Measurements from ENCODE around the gene MACROD1.

The MACROD1 gene

DNA sequence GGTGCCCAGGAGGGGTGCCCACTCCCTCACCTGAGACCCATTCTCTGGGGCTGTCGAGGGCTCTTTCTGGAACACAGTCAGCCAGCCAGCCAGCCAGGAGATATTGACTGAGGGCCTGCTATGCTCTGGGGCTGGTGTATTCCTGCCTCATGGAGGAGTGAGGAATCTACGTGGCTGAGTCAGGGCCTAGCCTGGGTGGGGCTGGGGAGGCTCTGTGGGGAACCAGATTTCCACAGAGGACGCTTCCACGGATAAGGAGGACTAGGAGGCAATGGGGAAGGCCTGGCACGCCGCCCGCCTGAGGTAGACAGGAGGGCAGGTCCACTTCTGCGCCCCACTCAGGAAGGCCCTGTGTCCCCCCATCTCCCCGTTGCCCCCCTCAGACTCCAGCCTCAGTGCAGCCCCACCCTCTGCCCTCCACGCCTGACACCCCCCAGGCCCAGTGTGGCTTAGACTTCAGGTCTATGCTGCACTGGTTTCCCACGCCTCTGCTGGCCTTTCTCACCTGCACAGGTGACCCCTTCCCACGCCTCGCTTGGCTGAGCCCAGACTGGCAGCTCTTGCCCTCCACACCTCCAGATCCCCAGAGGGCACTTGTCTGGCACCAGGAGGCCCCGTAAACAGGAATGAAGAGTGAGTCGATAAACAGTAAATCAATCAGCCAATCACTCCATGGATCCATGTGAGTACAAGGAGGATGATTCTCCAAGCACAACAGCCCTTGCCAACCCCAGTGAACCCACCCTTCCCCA lies 37.5 kb downstream of the MACROD1 start:
- no peak for DNase-seq

DNA sequence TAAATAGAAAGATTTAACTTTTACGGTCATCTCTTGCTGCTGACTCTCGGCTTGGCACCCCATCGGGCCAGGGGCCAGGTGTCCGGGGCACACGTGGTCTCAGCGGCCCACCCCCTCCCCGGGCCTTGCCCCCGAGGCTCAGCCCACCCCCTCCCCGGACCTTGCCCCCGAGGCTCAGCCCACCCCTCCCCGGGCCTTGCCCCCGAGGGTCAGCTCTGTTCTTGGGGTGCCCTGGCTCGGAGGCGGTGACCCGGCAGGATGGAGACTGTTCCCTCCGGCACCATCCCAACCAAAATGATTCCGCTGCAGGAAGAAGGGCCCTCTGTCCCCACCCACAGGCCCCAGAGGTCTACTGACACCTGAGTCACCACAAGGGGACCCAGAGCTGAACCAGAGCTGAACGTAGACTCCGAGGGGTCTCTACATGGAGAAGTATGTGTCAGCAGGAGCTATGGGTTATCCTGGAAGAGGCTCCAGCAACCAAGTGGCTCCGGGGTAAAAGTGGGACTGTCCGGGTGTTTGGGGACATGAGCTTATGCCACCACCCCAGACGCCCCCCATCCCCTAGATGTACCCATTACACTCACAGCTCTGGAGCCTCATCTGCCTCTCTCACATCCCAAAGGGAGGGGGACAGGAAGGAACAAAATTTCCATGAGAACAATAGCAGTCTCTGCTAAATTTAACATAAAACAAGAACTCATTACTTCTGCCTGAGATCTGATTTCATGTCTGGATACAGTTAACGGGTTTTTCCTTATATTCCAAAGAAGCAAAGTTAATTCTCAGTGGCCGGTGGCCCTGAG lies 38.4 kb downstream of the MACROD1 start:
- DNase-seq = no peak

DNA sequence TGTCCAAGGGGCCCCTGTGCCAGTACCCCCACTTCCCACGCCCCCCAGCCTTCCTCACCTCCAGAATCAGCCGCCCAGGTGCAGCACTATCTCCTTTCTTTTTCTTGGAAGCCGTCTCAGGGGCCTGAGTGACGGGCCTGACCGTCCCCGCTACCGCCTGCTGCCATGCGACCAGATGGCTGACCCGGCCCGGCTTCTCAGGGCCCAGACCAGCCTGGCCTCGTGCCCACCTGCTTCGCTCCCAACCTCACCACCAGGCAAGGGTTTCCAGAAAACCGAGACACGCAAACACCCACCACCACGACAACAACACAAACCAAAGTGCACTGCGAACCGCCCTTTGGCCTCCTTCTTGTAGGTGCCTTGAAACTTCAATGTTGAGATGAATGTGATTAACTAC lies 39.1 kb downstream of the MACROD1 start:
- no peak for DNase-seq

DNA sequence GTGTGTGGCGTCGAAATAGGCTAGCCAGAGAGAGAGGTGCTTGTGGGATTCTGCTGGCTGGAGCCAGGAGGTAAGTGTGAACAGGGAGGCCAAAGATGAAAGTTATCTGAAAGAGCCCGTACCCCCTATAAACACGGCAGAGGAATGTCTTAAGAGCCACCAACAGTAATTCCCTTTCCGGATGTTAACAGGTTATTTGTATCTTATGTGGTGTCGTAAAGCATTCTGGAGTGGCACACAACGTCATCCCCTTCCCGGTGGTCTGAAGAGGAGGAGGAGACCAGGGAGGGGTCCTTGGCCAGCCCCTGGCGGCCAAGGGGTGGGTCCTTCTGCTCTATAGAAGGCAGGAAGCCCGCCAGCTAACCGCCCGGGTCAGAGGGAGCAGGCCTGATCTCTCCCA lies 39.5 kb downstream of the MACROD1 start:
- no peak for DNase-seq

DNA sequence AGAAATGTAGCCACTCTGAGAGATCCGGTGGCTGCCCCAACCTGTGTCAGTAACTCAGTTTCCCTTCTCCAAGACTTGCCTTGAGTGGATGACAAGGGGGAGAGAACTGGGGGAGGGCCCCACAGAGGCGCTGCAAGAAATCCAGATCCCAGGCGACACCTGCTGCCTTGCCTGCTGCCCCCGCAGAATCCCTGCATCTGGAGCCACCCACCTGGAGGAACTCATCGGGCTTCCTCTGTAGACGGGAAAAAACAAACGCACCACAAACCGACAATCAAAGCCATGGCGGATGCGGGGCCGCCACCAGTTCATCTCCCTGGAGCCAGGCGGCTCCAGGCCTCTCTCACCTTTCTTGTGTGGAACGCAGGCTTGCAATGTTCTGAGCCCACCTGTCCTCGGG lies 40.2 kb downstream of the MACROD1 start:
- no peak for DNase-seq

DNA sequence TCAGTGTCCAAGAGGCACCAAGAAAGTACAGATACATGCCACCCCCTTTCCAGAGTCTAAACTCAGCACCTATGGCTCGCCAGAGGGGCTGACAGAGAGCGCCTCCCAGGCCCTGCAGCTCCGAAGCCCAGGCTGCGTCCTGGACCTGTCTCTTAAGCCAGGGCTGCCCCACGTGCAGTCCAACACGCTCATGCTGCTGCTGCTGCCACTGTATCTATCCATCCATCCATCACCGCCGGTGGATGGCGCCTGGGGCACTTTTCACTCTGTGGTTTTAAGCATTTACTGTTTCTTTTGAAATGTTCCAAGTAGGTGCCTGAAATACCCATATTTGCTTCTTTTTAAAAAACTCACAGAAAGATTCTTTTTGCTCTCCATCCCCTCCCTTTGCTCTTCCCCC lies 41.8 kb downstream of the MACROD1 start:
- no peak for DNase-seq

DNA sequence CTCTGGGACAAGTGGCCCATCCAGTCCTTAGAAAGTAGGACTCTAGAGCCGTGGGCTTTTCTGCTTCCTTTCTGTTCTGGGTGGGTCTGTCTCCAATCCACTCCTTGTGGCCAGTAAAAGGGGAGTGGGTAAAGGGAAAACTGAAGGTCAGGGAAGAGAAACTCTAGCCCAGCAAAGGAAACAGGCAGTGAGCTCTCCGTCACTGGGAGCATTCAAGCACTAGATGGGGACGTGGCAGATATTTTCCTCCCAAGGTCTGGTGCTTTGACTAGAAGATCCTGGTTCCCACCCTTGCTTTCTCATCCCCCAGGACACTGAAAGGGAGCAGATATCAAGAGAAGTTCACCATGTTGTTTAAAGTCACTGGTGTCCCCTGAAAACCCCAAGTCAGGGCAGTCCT lies 42.2 kb downstream of the MACROD1 start:
- no peak for DNase-seq

DNA sequence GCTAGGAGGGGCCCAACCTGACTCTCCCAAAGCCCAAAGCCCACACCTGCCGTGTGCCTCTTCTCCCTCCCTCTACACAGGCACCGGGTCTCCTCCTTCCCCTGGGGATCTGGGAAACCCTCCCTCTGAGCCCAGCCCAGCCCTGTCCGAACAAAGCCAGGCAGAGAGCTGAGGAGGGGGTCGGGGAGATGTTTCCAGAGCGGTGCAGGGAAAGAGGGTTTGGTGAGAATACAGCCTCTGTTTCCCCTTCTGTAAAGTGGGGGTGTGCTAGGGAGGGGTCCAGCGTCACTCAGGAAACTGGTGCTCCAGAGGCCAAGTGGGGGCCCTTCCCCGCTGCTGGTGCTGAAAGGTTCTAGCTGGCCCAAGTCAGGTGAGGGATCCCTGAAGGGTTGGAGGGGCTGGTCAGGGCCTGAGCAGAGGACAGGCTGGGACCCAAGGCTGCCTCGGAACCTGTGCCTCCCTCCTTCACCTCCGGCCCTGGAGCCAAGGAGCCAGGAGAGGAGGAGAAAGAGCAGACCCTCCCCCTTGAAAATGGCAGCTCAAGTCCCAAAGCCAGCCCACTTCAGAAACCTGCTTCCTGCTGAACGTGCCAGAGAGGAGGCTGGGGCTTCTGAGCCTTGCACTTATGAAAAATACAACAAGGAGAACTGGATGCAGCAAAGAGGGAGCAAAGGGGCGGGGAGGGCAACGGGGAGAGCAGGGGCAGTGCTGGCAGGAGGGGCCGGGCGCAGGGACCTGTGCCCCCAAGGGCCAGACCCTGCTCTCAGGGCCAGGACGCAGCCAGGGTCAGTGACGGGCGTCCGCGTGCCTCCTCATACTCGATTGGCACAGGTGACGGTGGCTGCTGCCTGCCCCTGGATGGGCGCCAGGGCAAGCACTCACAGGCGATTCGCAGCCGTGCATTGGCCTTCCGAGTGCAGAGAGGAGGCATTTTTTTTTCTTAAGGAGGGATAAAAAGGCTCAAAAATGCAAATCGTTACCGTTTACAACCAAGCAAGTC lies 43.2 kb downstream of the MACROD1 start:
- DNase-seq = no peak

DNA sequence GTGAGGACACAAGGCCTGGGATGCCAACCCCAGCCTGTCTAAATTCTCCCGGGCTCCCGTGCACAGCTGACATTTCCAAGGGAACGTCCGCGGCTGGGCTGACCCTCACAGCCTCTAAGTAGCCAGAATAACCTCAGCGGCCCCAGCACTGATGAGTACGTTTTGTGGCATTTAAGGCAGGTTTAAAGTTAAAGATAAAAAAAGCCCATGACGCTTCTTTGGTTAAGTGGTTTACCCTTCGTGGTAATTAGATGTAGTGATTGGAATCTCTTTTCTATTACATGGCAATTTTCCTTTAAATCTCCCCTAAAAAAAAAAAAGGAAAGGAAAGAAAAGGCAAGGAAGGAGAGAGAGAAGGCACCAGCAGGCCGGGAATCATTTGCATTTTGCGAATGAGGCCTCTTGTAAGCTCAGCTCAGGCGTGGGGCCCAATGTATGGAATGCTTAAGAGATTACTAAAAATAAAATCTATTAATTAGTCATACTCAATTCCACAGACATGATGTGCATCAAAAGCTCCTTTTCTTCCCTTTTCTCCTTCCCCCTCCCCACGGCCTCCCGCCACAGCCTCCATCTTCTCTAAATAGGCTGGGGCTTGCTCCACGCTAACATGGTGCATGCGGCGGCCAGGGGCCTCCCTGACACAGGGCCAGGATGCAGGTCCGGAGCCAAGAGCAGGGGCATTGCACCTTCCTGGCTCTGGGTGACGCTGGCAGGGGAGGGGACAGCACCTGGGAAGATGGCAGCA lies 44.1 kb downstream of the MACROD1 start:
- no peak for DNase-seq

DNA sequence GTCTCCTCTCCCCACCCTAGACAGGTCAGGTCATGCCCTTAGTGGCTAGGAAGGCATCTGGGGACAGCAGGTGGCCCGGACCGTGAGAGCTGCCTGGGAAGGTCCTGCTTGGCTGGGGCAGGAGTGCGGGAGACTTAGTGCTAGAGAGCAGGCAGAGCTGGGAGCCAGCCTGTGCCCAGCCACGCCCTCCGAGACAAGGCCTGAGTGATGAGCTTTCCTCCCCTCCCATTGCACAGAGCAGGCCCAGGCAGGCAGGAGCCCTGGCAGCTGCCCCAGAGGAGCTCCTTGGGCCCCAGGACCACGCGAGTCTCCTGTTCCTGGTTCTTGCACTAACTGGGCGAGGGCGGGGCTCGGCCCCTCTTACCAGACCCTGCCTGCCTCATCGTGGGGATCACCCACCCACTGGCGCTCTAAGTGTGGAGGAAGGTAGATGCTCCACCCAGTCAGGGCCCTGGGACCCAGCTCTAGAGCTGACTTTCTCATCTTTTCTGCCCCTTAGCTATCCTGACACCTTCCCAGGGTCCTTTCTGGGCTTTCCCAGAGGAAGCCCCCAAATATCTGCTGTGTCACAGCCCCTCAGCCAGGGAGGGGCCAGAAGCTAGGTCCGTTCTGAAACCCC lies 44.9 kb downstream of the MACROD1 start:
- no peak for DNase-seq

DNA sequence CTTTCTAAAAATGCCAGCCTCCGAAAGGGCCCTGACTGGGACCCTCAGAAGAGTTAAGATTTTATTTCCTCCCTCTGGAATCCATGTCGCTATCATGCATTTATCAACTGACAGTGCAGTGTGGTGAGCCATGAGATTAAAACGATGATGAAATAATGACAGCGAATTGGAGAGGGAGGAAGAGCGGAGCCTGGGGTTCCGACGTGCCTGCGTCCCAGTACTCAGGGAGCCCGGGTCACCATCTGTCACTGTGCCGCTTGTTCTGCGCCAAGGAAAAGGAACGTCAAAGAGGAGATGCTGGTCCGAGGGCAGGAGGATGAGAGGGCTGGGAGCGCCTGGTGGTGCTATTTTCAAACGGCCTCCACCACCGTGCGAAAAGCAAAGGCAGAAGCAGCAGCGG lies 46.2 kb downstream of the MACROD1 start:
- DNase-seq = no peak

DNA sequence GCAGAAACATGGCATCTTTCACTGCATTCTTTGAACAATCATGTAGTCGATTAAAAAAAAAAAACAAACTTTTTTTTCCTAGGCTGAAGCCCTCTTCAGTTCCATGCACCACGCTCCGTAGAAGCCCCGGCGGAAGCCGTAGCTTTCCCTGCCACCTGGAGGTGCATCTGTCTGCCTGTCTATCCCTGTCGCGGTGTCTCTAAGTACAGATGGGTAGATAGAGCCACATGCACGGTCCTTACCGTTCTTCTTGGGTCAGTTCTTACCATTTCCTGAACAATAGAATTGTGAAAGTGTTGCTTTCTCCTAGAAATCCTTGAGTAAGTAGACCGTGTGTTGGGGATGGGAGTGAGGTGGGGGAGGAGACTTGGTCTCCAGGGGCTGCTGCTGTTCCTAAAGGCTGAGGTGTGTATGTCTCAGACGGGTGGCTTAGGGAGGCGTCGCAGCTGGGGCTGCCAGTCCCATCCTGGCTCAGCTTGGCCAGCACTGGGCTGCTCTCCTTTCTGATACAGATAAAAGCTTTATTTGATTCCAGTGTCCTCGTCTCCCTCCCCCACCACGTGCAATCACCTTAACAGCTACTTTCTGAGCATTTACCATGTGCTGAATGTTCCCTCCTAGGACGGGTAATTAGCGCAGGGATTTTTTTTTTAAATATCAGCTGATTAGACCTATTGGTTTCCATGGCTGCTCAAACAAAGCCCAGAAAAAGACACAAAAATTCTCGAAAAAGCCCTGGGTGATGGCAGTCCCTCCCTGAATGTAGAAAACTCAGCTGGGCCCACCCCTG lies 46.8 kb downstream of the MACROD1 start:
- no peak for DNase-seq

DNA sequence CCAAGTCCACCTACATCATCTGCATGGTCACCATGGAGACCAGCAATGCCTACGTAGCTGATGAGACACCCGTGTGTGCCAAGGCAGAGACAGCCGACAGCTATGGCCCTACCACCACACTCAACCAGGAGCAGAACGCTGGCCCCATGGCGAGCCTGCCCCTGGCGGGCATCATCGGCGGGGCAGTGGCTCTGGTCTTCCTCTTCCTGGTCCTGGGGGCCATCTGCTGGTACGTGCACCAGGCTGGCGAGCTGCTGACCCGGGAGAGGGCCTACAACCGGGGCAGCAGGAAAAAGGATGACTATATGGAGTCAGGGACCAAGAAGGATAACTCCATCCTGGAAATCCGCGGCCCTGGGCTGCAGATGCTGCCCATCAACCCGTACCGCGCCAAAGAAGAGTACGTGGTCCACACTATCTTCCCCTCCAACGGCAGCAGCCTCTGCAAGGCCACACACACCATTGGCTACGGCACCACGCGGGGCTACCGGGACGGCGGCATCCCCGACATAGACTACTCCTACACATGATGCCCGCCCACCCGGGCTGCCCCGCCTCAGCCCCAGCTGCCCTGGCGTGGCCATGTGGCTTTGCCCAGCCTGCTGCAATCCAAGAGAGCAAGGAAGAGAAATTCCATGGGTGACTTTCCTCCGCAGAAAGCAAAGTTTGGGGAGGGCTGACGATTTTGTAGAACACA lies 48.0 kb downstream of the MACROD1 start:
- DNase-seq = no peak

DNA sequence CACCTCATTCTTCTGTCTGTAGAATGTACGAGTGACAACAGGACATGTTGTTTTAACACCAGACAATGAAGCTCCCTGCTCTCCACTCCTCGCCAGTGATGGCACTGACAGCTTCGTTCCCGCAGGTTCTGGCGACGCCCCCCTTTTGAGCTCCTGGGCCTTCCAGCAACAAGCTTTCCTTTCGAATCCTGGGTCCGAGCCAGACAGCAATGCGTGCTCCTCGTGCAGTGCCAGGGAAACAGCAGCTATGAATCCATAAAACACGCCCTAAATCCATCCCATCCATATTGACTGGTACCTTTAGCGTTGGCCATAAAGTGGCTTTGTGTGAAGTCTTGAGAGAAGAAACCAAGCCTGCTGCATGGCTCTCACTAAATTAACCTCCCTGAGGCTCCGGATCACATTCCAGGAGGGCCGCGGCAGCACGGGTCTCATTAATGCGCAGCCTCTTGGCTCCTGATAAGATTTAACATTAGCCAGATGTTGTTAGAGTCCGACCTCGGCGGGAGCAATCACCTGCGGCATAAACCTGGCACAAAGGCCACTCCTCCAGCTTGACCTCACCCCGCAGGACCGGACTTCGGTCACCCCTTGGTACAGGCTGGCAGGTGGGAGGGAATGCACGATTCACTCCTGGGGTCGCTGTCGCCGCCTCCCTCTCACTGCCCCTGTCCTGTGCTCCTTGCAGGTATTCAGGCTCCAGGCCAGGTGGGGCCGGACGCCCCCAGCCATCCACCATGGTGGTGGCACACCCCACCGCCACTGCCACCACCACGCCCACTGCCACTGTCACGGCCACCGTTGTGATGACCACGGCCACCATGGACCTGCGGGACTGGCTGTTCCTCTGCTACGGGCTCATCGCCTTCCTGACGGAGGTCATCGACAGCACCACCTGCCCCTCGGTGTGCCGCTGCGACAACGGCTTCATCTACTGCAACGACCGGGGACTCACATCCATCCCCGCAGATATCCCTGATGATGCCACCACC lies 50.1 kb downstream of the MACROD1 start:
- no peak for DNase-seq

DNA sequence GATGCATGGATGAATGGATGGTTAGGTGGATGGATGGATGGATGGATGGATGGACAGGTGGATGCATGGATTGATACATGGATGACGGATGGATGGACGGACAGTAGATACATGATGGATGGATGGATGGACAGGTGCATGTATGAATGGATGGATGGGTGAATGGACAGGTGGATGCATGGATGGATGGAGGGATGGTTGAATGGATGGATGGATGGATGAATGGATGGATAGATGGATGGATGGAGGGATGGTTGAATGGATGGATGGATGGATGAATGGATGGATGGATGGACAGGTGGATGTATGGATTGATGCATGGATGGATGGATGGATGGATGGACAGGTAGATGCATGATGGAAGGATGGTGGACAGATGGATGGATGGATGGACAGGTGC lies 51.7 kb downstream of the MACROD1 start:
- DNase-seq = no peak

DNA sequence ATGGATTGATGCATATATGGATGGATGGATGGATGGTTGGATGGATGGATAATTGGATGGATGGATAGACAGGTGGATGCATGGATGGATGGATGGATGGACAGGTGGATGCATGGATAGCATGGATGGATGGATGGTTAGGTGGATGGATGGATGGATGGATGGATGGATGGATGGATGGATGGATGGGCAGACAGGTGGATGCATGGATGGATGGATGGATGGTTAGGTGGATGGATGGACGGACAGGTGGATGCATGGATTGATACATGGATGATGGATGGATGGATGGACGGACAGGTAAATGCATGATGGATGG lies 52.5 kb downstream of the MACROD1 start:
- DNase-seq = no peak

DNA sequence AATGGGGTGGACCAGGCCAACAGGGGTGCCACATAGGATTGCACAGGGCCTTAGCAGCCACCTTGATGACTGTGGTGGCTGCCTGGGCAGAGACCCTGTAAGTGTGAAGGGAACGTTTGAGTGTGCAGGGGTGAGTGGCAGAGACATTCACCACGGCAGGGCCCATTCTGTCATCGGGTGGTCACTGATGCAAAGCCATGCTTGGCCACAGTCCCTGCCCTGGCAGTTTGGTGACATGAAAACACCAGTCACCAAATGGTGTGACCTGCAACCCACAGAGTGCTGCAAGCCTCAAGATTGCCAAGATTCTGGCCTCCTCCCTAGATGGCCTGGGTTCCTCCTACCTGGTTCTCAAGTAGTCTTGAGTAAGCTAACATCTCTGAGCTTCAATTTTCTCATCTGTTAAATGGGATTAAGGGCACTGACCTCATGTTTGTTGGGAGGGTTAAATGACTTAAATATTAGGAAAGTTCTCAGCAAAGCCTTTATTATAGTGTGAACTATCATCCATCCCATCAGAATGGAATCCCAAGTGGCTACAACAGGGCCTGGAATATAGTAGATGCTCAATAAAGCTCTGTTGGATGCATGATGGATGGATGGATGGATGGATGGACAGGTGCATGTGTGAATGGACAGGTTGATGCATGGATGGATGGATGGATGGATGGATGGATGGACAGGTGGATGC lies 53.0 kb downstream of the MACROD1 start:
- no peak for DNase-seq

DNA sequence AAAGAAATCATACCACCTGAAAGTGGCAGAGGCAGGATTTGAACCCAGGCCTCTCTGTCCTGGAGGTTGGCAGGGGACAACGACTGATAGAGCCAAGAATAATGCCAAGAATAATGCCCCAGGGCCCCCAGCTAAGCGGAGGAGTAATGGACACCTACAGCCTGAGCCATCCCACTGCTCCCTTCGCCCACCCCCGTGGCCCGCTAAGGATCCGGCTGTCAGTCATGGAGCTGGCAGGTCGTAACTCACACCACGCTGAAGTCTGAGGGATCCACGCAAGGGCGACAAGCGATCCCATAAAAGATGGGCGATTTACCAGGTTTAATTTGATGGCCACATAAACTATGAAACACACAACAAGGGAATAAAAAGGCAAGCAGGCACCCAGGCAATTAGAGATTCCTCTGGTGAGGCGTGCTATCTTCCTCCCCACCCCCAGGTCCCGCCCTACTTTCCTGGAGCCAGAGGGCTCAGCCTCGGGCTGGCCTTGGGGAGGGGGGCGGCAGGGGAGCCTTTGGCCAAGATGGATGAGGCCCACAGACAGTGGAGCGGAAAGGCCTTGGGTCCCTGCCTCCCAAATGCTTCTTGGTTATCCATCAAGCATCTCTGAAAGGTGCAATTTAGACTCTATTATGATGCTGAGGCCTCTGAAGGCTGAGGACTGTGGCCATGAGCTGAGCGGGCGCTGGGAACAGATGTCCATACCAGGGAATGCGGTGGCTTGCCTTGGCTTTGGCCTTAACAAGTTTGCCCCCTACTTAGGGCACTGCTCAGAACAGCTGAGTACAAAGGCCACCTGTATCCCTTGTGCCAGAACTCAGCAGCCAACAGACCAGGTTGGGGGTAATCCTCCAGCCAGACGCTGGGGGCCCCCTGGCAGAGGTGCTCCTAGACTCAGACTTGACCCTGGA lies 55.2 kb downstream of the MACROD1 start:
- no peak for DNase-seq

Measured in CD4-positive, alpha-beta T cell treated with Interleukin-12 subunit alpha and Interleukin-12 subunit beta, for 1 hour (primary cell).